Measurements from ENCODE around the gene MAG. TPM values are rescaled to one million over a fixed set of nuclear protein-coding genes. Genes with fewer than 3 reads are reported as not detected.

MAG gene
- total and polyA plus RNA-seq, 2 of the 13 experiments (the other 11 are each of a cell fraction or from before 2014, with no cell fraction given) = 0.20 to 1.3 TPM

GRCh38 chr19:35296644-35297514 is 4.9 kb downstream of the MAG start (continued):
- no peak for TF ChIP-seq RERE (CRISPR knock-in tag; IDR thresholded peaks at IDR 0.05; ENCODE audit: low read depth)
- TF ChIP-seq ZNF333 (CRISPR knock-in tag; IDR thresholded peaks at IDR 0.05; ENCODE audit: borderline replicate concordance) = no peak
- TF ChIP-seq ZNF543 (CRISPR knock-in tag; IDR thresholded peaks at IDR 0.05) = no peak
- no peak for TF ChIP-seq ZNF710 (CRISPR knock-in tag; IDR thresholded peaks at IDR 0.05; ENCODE audit: borderline replicate concordance)
- TF ChIP-seq ZNF782 (CRISPR knock-in tag; IDR thresholded peaks at IDR 0.05; ENCODE audit: borderline replicate concordance) = no peak
